Measurements from ENCODE around the gene DCTN5.
A peak's percentile ranks its signal among the peaks of the same experiment; 100 is the strongest.
"Not testable (repeated sequence)": the region's sequence is repeated elsewhere in the genome, so short reads cannot be mapped to it uniquely, and the experiment has no call there.

DCTN5 gene

DNA sequence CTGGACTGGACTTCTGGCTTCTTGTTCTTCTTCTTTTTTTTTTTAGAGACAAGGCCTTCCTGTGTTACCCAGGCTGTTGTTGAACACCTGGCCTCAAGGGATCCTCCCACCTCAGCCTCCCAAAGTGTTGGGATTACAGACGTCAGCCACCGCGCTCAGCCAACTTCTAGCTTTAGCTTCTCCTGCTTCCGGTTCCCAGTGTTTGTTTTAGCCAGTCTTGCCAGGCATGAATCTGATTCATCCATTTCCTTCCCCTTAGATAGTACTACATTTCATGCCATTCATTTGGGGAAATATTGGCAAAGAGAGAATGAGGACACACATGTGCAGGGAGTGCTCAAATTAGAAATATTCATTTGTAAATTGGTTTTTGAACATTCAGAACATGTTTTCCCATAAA is 33.1 kb upstream of the DCTN5 start:
- TF ChIP-seq, protein P1, sequence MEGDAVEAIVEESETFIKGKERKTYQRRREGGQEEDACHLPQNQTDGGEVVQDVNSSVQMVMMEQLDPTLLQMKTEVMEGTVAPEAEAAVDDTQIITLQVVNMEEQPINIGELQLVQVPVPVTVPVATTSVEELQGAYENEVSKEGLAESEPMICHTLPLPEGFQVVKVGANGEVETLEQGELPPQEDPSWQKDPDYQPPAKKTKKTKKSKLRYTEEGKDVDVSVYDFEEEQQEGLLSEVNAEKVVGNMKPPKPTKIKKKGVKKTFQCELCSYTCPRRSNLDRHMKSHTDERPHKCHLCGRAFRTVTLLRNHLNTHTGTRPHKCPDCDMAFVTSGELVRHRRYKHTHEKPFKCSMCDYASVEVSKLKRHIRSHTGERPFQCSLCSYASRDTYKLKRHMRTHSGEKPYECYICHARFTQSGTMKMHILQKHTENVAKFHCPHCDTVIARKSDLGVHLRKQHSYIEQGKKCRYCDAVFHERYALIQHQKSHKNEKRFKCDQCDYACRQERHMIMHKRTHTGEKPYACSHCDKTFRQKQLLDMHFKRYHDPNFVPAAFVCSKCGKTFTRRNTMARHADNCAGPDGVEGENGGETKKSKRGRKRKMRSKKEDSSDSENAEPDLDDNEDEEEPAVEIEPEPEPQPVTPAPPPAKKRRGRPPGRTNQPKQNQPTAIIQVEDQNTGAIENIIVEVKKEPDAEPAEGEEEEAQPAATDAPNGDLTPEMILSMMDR (IDR thresholded peaks at IDR 0.05; ENCODE audit: low read length, missing control alignments): no peak
- H3K4me3 ChIP-seq (replicated peaks; ENCODE audit: low read depth, low read length): no peak overlapping the region
- peak; percentile 95 for DNase-seq (ENCODE audit: low read depth)

DNA sequence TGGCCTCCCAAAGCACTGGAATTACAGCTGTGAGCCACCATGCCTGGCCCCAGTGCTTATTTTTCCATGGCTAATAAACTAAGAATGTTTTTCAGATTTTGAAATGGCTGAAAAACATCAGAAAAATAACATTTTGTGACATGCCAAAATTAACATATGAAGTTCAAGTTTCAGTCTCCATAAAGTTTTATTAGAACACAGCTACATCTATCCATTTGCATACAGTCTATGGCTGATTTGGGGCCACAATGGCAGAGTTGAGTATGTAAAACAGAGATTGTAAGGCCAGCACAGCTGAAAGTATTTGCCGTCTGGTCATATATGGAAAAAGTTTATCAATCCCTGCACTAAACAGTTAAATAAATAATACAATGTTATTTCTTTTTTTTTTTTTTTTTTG is 31.3 kb upstream of the DCTN5 start:
- TF ChIP-seq, protein P1 (IDR thresholded peaks at IDR 0.05; ENCODE audit: low read length, missing control alignments): no peak
- no peak overlapping the region for H3K4me3 ChIP-seq (replicated peaks; ENCODE audit: low read depth, low read length)
- no peak for DNase-seq (ENCODE audit: low read depth)

DNA sequence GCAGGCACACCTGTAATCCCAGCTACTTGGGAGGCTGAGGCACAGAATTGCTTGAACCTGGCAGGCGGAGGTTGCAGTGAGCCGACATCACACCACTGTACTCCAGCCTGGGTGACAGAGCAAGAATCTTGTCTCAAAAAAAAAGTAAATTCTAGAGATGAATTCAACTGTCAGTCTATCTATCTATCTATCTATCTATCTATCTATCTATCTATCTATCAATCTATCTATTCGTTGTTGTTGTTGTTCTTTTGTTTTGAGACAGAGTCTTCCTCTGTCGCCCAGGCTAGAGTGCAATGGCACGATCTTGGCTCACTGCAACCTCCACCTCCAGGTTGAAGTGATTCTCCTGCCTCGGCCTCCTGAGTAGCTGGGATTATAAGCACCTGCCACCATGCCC is 30.4 kb upstream of the DCTN5 start:
- not testable (repeated sequence) for H3K4me3 ChIP-seq (replicated peaks; ENCODE audit: low read depth, low read length)

DNA sequence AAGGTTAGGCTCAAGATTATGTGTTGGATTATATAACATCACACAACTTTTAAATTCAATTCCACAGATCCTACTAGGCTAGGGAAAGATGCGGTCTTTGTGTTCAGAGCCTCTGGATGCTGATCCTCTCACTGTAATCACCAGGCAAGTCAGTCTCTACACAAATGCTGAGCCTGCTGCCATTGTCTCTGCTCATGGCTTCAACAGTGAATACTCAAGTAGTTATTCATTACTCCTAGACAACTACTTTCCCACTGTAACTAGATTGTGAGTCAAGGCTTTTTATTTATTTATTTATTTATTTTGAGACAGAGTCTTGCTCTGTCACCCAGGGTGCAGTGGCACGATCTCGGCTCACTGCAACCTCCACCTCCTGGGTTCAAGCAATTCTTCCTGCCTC is 29.3 kb upstream of the DCTN5 start:
- H3K4me3 ChIP-seq (replicated peaks; ENCODE audit: low read depth, low read length): no peak overlapping the region
- DNase-seq (ENCODE audit: low read depth): no peak
- TF ChIP-seq, protein P1 (IDR thresholded peaks at IDR 0.05; ENCODE audit: low read length, missing control alignments): no peak

More for the DNA sequence above, 30.4 kb upstream of the DCTN5 start:
- not testable (repeated sequence) for DNase-seq (ENCODE audit: low read depth)

DNA sequence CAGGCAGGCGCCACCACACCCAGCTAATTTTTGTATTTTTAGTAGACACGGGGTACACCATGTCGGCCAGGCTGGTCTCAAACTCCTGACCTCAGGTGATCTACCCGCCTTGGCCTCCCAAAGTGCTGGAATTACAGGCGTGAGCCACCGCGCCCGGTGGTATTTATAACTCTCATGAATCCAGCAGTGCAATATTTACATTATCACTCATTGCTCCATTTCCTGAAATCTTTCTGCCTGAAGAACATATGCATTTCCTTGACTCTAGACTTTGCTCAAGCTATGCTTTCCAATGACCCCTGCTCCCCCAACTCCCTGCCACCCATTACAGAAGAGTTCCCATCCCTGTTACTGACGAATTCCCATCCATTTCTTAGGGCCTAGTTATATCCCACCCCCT is 25.5 kb upstream of the DCTN5 start:
- H3K4me3 ChIP-seq (replicated peaks; ENCODE audit: low read depth, low read length): no peak overlapping the region
- no peak for DNase-seq (ENCODE audit: low read depth)
- TF ChIP-seq, protein P1 (IDR thresholded peaks at IDR 0.05; ENCODE audit: low read length, missing control alignments): no peak

DNA sequence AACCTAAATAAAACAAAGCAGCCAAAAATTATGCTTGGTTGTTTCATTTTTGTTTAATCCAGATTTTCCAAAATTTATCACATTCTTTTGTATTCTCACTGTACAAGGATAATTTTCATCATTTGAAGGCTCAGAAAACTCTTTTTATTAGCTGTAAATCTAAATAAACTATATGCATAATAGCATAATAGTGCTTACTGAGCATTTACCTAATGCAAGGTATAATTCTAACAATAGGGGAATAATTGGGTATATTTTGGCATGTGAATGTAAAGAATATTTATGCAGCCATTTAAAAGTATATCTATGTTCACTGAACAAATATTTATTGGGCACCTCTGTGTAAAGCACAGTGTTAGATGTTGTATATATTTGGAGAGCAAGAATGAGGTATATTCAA is 17.2 kb upstream of the DCTN5 start:
- TF ChIP-seq, protein P1 (IDR thresholded peaks at IDR 0.05; ENCODE audit: low read length, missing control alignments): no peak
- H3K4me3 ChIP-seq (replicated peaks; ENCODE audit: low read depth, low read length): no peak overlapping the region
- DNase-seq (ENCODE audit: low read depth): no peak

DNA sequence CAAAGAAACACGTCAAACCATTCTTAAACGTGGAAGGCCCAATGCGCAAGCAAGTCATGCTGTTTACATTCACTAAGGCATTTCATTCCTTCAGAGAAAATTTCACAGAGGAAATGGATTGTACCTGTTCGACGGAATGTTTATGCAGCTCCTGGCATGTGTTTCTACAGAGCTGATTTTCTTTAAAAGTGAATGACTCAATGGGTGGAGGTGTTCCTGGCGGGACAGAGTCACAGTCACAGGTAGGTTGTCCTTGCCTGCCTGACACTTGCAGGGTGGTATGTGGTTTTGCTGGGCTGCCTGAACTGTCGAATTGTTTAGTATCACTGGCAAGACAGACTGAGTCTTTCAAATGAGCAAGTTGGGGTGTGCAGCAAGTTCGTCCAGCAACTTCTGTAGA is 11.8 kb upstream of the DCTN5 start:
- H3K4me3 ChIP-seq (replicated peaks; ENCODE audit: low read depth, low read length): no peak overlapping the region
- DNase-seq (ENCODE audit: low read depth): no peak
- TF ChIP-seq, protein P1 (IDR thresholded peaks at IDR 0.05; ENCODE audit: low read length, missing control alignments): no peak

DNA sequence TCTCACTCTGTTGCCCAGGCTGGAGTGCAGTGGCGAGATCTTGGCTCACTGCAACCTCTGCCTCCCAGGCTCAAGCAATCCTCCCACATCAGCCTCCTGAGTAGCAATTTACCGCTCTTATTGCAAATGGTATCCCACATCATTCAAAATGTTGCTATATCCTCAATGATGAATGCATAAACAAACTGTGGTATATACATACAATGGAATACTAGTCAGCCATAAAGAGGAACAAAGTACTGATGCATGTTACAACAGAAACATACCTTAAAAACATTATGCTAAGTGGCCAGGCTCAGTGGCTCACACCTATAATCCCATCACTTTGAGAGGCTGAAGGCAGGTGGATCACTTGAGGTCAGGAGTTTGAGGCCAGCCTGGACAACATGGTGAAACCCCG is 9.4 kb upstream of the DCTN5 start:
- DNase-seq (ENCODE audit: low read depth); H3K4me3 ChIP-seq (replicated peaks; ENCODE audit: low read depth, low read length): not testable (repeated sequence)
